CD14-positive monocyte (primary cell): ENCODE measurements around the gene TMEM44. TPM values are rescaled to one million over a fixed set of nuclear protein-coding genes. Genes with fewer than 3 reads are reported as not detected.

Experiments
- DNase-seq, 3 donors: peaks; one replicate each; pipeline ENCODE4 v3.0.0-alpha.2; 2011 to 2022
- H2AFZ ChIP-seq: 2 replicates; pipeline ENCODE4 v1.6.0; 2012; ENCODE audit warnings: mild to moderate bottlenecking, low read depth, low read length, inconsistent platforms; ENCODE audit not compliant: insufficient read depth, poor library complexity, severe bottlenecking
- H3K27ac ChIP-seq, 2 donors: 1 replicate in 1 of 2; 2 replicates in 1 of 2; pipeline ENCODE4 v1.5.1; 2012 to 2013; ENCODE audit warnings: low read length in 2 of 2, control low read depth in 1 of 2, inconsistent platforms in 1 of 2, low read depth in 1 of 2, mild to moderate bottlenecking in 1 of 2
- H3K27me3 ChIP-seq, 2 donors: one replicate each; pipeline versions ENCODE4 v1.6.0 to v1.6.1; 2011 to 2013; ENCODE audit warnings: low read length in 2 of 2; ENCODE audit not compliant: control insufficient read depth in 2 of 2, insufficient read depth in 2 of 2
- H3K36me3 ChIP-seq, 2 donors: replicated peaks in 1 of 2; 1 replicate in 1 of 2; 2 replicates in 1 of 2; pipeline versions ENCODE4 v1.5.1 to v1.6.1; 2012 to 2013; ENCODE audit warnings: low read length in 2 of 2, control low read depth in 1 of 2, inconsistent platforms in 1 of 2, mild to moderate bottlenecking in 1 of 2; ENCODE audit not compliant: insufficient read depth in 2 of 2, control insufficient read depth in 1 of 2
- H3K4me1 ChIP-seq, 2 donors: 1 replicate in 1 of 2; 2 replicates in 1 of 2; pipeline versions ENCODE4 v1.5.1 to v1.6.1; 2012 to 2013; ENCODE audit warnings: low read length in 2 of 2, control low read depth in 1 of 2, inconsistent platforms in 1 of 2, mild to moderate bottlenecking in 1 of 2, moderate library complexity in 1 of 2; ENCODE audit not compliant: insufficient read depth in 2 of 2, control insufficient read depth in 1 of 2
- H3K4me2 ChIP-seq: replicated peaks from 2 replicates; pipeline ENCODE3; 2012; ENCODE audit warnings: low read length, moderate library complexity, mild to moderate bottlenecking; ENCODE audit not compliant: poor library complexity, severe bottlenecking; ENCODE audit errors: extremely low read depth
- H3K4me3 ChIP-seq, 3 experiments: fragments of 200-600 bp in 1 of 3; sonication (generic) in 1 of 3; replicated peaks in 1 of 3; 1 replicate in 2 of 3; 2 replicates in 1 of 3; pipeline ENCODE4 v1.5.1; 2011 to 2013; ENCODE audit warnings: low read length in 3 of 3, mild to moderate bottlenecking in 3 of 3, control low read depth in 2 of 3, low read depth in 2 of 3, inconsistent platforms in 1 of 3, moderate library complexity in 1 of 3
- H3K79me2 ChIP-seq: 2 replicates; pipeline ENCODE4 v1.6.0; 2012; ENCODE audit warnings: mild to moderate bottlenecking, control low read depth, inconsistent platforms, low read length, moderate library complexity; ENCODE audit not compliant: insufficient read depth
- H3K9ac ChIP-seq: 2 replicates; pipeline ENCODE4 v1.6.0; 2017; ENCODE audit warnings: low read length, mild to moderate bottlenecking; ENCODE audit not compliant: insufficient read depth, poor library complexity, severe bottlenecking
- H3K9me3 ChIP-seq, 2 donors: replicated peaks in 1 of 2; 1 replicate in 1 of 2; 2 replicates in 1 of 2; pipeline versions ENCODE4 v1.5.1 to v1.6.1; 2012 to 2013; ENCODE audit warnings: low read length in 2 of 2, control low read depth in 1 of 2; ENCODE audit not compliant: control insufficient read depth in 1 of 2, insufficient read depth in 1 of 2
- H4K20me1 ChIP-seq: 2 replicates; pipeline ENCODE4 v1.6.0; 2012; ENCODE audit warnings: mild to moderate bottlenecking, low read length, control low read depth, moderate library complexity; ENCODE audit not compliant: insufficient read depth
- H3K27ac Mint-ChIP-seq, 7 donors: one replicate each; pipeline ENCODE4 v1.8.0; 2020; ENCODE audit warnings: mild to moderate bottlenecking in 7 of 7, mixed read lengths in 7 of 7, moderate library complexity in 6 of 7, inconsistent platforms in 2 of 7
- H3K27me3 Mint-ChIP-seq, 3 donors: one replicate each; pipeline ENCODE4 v1.8.0; 2021 to 2022; ENCODE audit warnings: low read depth in 3 of 3, mild to moderate bottlenecking in 3 of 3, mixed read lengths in 3 of 3, moderate library complexity in 3 of 3, inconsistent platforms in 1 of 3
- H3K36me3 Mint-ChIP-seq, 2 donors: one replicate each; pipeline ENCODE4 v1.8.0; 2020; ENCODE audit warnings: mixed read lengths in 2 of 2, inconsistent platforms in 1 of 2, mild to moderate bottlenecking in 1 of 2
- H3K4me1 Mint-ChIP-seq: one replicate; pipeline ENCODE4 v1.8.0; 2020; ENCODE audit warnings: mild to moderate bottlenecking, mixed read lengths
- H3K4me3 Mint-ChIP-seq, 2 donors: one replicate each; pipeline ENCODE4 v1.8.0; 2020; ENCODE audit warnings: mild to moderate bottlenecking in 2 of 2, mixed read lengths in 2 of 2, moderate library complexity in 1 of 2
- H3K9me3 Mint-ChIP-seq, 7 donors: one replicate each; pipeline ENCODE4 v1.8.0; 2020 to 2022; ENCODE audit warnings: mixed read lengths in 7 of 7, mild to moderate bottlenecking in 6 of 7, moderate library complexity in 6 of 7, inconsistent platforms in 2 of 7
- CTCF ChIP-seq: fragments of 200-600 bp; IDR thresholded peaks from one replicate; pipeline ENCODE4 v1.8.0; 2022; ENCODE audit warnings: antibody characterized with exemption, mild to moderate bottlenecking
- WGBS: methylation state at CpG from one replicate; pipeline ENCODE4 v1.1.5; 2013; ENCODE audit warnings: missing lambda C conversion rate; ENCODE audit not compliant: insufficient coverage; 5-methylcytosine and 5-hydroxymethylcytosine counted together
- intact Hi-C, 2 donors: fragments of 100-400 bp; cut with micrococcal nuclease; formaldehyde crosslinking; loops; one replicate each; pipeline versions ENCODE4 v1.15.0 to v1.15.1; 2023
- polyA plus RNA-seq, 3 donors: library from polyadenylated mRNA; depleted of rRNA in 1 of 3; unstranded in 2 of 3; stranded (reverse) in 1 of 3; fragments of 300-500 nt in 2 of 3; fragments of >200 nt in 1 of 3; fragmentation: Illumina TruSeq in 2 of 3; gene quantifications; 1 replicate in 2 of 3; 2 replicates in 1 of 3; pipeline ENCODE4 v1.2.3, GENCODE V29; 2012 to 2021

TMEM44 gene
- polyA plus RNA-seq, 3 donors = 0.68 TPM; not detected in 2

- peaks cover 4 to 12% of the 10 kb centered on the region in 2 donors for H3K4me1 ChIP-seq
Observed at GRCh38 chr3:194543550-194543949, 89.7 kb downstream of the TMEM44 start.

GRCh38 chr3:194541483-194541882 is 91.7 kb downstream of the TMEM44 start:
- H2AFZ ChIP-seq = no peak overlapping the region

More at GRCh38 chr3:194543550-194543949, 89.7 kb downstream of the TMEM44 start:
- Histone ChIP-seq H3K4me2 (no peak overlapping the region), H3K36me3 (no peaks in the 10 kb centered on the region), H3K27ac (no peak overlapping the region), H4K20me1 (no peaks in the 10 kb centered on the region), H3K9ac (no peak overlapping the region), H3K9me3 (no peaks in the 10 kb centered on the region), H3K27me3 (no peaks in the 10 kb centered on the region), H3K79me2 (no peaks in the 10 kb centered on the region), H2AFZ (no peak overlapping the region), H3K4me3 (no peak overlapping the region)
- Mint-ChIP-seq H3K36me3 (no peaks in the 10 kb centered on the region), H3K4me3 (no peak overlapping the region), H3K27me3 (no peaks in the 10 kb centered on the region), H3K9me3 (peaks cover 0 to 20% (median 9%) of the 10 kb centered on the region in 7 donors), H3K4me1 (peaks cover 12% of the 10 kb centered on the region), H3K27ac (no peak overlapping the region)
- WGBS = 93% methylated on average over 4 of the region's 8 CpGs
- intact Hi-C loops = no loop called here
- no peak for TF ChIP-seq CTCF
- DNase-seq = no peak

More at GRCh38 chr3:194541483-194541882, 91.7 kb downstream of the TMEM44 start:
- Mint-ChIP-seq H3K4me1 (peaks cover 25% of the 10 kb centered on the region), H3K9me3 (peaks cover 0 to 7% (median under 1%) of the 10 kb centered on the region in 7 donors), H3K4me3 (no peak overlapping the region), H3K27me3 (peaks cover 0 to under 1% (median 0%) of the 10 kb centered on the region in 3 donors), H3K36me3 (no peaks in the 10 kb centered on the region), H3K27ac (peak overlapping the region in 3 of 7 donors; percentile 10 to 77 (median 50))
- Histone ChIP-seq H3K4me3 (no peak overlapping the region), H3K9ac (no peak overlapping the region), H4K20me1 (no peaks in the 10 kb centered on the region), H3K27me3 (no peaks in the 10 kb centered on the region), H3K36me3 (no peaks in the 10 kb centered on the region), H3K27ac (no peak overlapping the region), H3K9me3 (no peaks in the 10 kb centered on the region), H3K79me2 (no peaks in the 10 kb centered on the region), H3K4me2 (no peak overlapping the region), H3K4me1 (peaks cover 14 to 26% of the 10 kb centered on the region in 2 donors)
- TF ChIP-seq CTCF = no peak
- intact Hi-C loops = no loop called here
- peak in 1 of 3 donors; percentile 37 for DNase-seq
- WGBS = 98% methylated on average over 4 of the region's 8 CpGs
